ENCODE measurements around the gene CALM3. TPM values are rescaled to one million over a fixed set of nuclear protein-coding genes. Genes with fewer than 3 reads are reported as not detected.

Gene CALM3
- total and polyA plus RNA-seq, 7 donors, result 120 to 192 (median 145) TPM

- Histone ChIP-seq H3K4me1 (peaks cover 14% of the 10 kb centered on the region), H3K9me3 (no peaks in the 10 kb centered on the region), H3K4me3 (peak overlapping the region; percentile 70), H3K36me3 (ENCODE audit: insufficient read depth in 1 of 2, low read depth in 1 of 2) (no peaks in the 10 kb centered on the region), H3K27ac (no peak overlapping the region), H3K27me3 (ENCODE audit: insufficient read depth in 3 of 3, low read length in 2 of 3) (peaks cover 0 to 34% (median 5%) of the 10 kb centered on the region in 3 donors)
- TF ChIP-seq, protein P1, sequence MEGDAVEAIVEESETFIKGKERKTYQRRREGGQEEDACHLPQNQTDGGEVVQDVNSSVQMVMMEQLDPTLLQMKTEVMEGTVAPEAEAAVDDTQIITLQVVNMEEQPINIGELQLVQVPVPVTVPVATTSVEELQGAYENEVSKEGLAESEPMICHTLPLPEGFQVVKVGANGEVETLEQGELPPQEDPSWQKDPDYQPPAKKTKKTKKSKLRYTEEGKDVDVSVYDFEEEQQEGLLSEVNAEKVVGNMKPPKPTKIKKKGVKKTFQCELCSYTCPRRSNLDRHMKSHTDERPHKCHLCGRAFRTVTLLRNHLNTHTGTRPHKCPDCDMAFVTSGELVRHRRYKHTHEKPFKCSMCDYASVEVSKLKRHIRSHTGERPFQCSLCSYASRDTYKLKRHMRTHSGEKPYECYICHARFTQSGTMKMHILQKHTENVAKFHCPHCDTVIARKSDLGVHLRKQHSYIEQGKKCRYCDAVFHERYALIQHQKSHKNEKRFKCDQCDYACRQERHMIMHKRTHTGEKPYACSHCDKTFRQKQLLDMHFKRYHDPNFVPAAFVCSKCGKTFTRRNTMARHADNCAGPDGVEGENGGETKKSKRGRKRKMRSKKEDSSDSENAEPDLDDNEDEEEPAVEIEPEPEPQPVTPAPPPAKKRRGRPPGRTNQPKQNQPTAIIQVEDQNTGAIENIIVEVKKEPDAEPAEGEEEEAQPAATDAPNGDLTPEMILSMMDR (IDR thresholded peaks at IDR 0.05), result no peak
- DNase-seq (peak in 1 of 2 donors; percentile 58), ATAC-seq (no peak)
- intact Hi-C loops (cut with DNase I), result no loop called here
- WGBS, 3 donors, result 6 to 10% (median 8%) methylated on average over 22 to 28 of the region's 28 CpGs
Measured at GRCh38 chr19:46659151-46660007, 58.2 kb downstream of the CALM3 start.

GRCh38 chr19:46660008-46660517, 58.9 kb downstream of the CALM3 start:
- Histone ChIP-seq H3K4me1 (peaks cover 14% of the 10 kb centered on the region), H3K36me3 (ENCODE audit: insufficient read depth in 1 of 2, low read depth in 1 of 2) (no peaks in the 10 kb centered on the region), H3K27ac (peak overlapping the region; percentile 46), H3K4me3 (peak overlapping the region; percentile 70), H3K27me3 (ENCODE audit: insufficient read depth in 3 of 3, low read length in 2 of 3) (peaks cover 0 to 34% (median 5%) of the 10 kb centered on the region in 3 donors), H3K9me3 (no peaks in the 10 kb centered on the region)
- intact Hi-C loops (cut with DNase I), result no loop called here
- no peak for DNase-seq
- ATAC-seq, result no peak
- TF ChIP-seq, protein P1 (IDR thresholded peaks at IDR 0.05), result no peak
- WGBS, 3 donors, result 5 to 9% (median 7%) methylated on average over 13 to 14 of the region's 14 CpGs

Other genes starting within 250 kb of the CALM3 start
- 1 to 10 TPM; 1.1 to 7.0 (median 2.4) TPM for gene CCDC8, start 187.8 kb upstream of the CALM3 start, total RNA-seq
- gene CCDC8, start 187.8 kb upstream of the CALM3 start, polyA plus RNA-seq, result 1 to 10 TPM in 1 of 3 donors, under 1 TPM in 2; 0.51 to 1.6 (median 0.84) TPM
- not detected for gene PNMA8C, start 172.4 kb upstream of the CALM3 start, total RNA-seq
- gene PNMA8C, start 172.4 kb upstream of the CALM3 start, polyA plus RNA-seq, result under 1 TPM in 1 of 3 donors, not detected in 2; 0.01 TPM
- gene PNMA8A, start 129.8 kb upstream of the CALM3 start, total RNA-seq, result 1 to 10 TPM in 2 of 4 donors, under 1 TPM in 2; 0.48 to 3.8 (median 1.5) TPM
- gene PNMA8A, start 129.8 kb upstream of the CALM3 start, polyA plus RNA-seq, result 1 to 10 TPM in 1 of 3 donors, under 1 TPM in 2; 0.11 to 2.2 (median 0.38) TPM
- under 1 TPM; 0.17 to 0.52 (median 0.43) TPM for gene PNMA8B, start 105.5 kb upstream of the CALM3 start, total RNA-seq
- gene PNMA8B, start 105.5 kb upstream of the CALM3 start, polyA plus RNA-seq, result under 1 TPM; 0.16 to 0.43 (median 0.18) TPM
- gene PTGIR, start 23.8 kb downstream of the CALM3 start, total RNA-seq, result 1 to 10 TPM in 3 of 4 donors, under 1 TPM in 1; 0.82 to 7.0 (median 2.3) TPM
- gene PTGIR, start 23.8 kb downstream of the CALM3 start, polyA plus RNA-seq, result 1 to 10 TPM in 1 of 3 donors, under 1 TPM in 2; 0.74 to 1.2 (median 0.75) TPM
- not detected for gene GNG8, start 34.9 kb downstream of the CALM3 start, total RNA-seq
- not detected for gene GNG8, start 34.9 kb downstream of the CALM3 start, polyA plus RNA-seq
- gene DACT3, start 59.9 kb downstream of the CALM3 start, total RNA-seq, result 1 to 10 TPM in 3 of 4 donors, under 1 TPM in 1; 0.76 to 1.6 (median 1.1) TPM
- gene DACT3, start 59.9 kb downstream of the CALM3 start, polyA plus RNA-seq, result under 1 TPM; 0.44 to 0.66 (median 0.53) TPM
- gene PRKD2, start 115.8 kb downstream of the CALM3 start, total RNA-seq, result 1 to 10 TPM; 6.3 to 9.1 (median 8.1) TPM
- 1 to 10 TPM; 4.0 to 6.9 (median 4.8) TPM for gene PRKD2, start 115.8 kb downstream of the CALM3 start, polyA plus RNA-seq
- gene FKRP, start 144.7 kb downstream of the CALM3 start, total RNA-seq, result 10 to 100 TPM; 14.4 to 24.5 (median 20.3) TPM
- 10 to 100 TPM; 11.6 to 15.0 (median 13.1) TPM for gene FKRP, start 144.7 kb downstream of the CALM3 start, polyA plus RNA-seq
- gene STRN4, start 145.1 kb downstream of the CALM3 start, total RNA-seq, result 10 to 100 TPM; 28.6 to 72.3 (median 40.6) TPM
- gene STRN4, start 145.1 kb downstream of the CALM3 start, polyA plus RNA-seq, result 10 to 100 TPM; 45.2 to 53.9 (median 46.2) TPM
- gene SLC1A5, start 187.3 kb downstream of the CALM3 start, total RNA-seq, result 10 to 100 TPM in 1 of 4 donors, 1 to 10 TPM in 3; 5.4 to 12.6 (median 8.2) TPM
- gene SLC1A5, start 187.3 kb downstream of the CALM3 start, polyA plus RNA-seq, result 10 to 100 TPM in 1 of 3 donors, 1 to 10 TPM in 2; 3.2 to 10.3 (median 3.4) TPM
- gene AP2S1, start 249.5 kb downstream of the CALM3 start, total RNA-seq, result 10 to 100 TPM; 72.5 to 87.4 (median 85.9) TPM
- gene AP2S1, start 249.5 kb downstream of the CALM3 start, polyA plus RNA-seq, result 100 to 1,000 TPM in 1 of 3 donors, 10 to 100 TPM in 2; 63.0 to 121 (median 97.2) TPM

Data from psoas muscle (tissue), 8 donors.